ENCODE measurements around the gene SLC24A3.

SLC24A3 gene

DNA sequence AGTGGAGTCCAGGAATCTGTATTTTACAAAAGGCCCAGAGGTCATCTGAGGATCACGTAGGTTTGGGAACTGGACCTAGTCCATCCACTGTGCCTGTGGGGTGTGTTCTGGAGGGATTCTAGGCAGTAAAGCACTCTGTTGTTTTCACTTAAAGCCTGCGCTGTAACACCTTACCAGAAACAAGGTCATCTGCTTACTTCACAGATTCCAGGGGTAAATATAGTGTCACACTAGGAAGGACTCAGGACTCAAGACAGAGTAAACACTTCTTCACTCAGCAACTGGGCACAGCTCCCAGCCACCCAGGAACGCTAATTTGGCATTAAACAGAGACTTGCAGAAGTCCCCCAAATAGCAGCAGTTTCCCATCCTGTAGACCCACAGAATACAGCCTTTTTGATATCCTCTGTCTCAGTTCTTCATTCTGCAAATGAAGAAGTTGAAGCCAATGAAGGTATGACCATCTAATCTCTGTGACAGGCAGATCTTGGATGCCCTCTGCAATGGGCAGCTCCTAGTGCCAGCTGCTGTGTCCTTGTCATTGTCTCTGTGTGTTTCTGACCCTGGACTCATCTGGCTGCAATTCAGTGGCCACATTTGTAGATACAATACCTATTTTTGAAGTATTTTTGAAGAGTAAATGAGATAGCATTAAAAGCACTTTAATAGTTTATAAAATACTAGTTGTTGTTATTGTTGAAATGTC is 129.1 kb downstream of the SLC24A3 start:
- DNase-seq (ENCODE audit: low spot score) = no peak

DNA sequence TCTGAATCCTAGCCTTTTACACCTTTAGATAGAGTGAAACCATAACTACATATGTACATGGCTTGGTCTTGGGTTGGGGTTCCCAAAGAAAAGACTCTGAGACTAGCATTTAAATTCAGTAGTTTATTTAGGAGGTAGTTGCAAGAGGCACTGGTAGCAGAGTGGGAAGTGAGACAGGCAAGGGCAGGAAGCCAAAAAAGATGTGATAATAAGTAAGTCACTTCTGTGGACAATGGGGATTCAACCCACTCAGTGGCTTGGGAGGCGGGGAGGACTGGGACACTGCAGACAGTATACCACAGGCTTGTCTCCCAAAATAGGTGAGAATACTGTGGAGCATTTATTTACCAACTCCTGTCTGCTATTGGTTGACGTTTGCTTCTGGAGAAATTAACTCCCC is 131.9 kb downstream of the SLC24A3 start:
- DNase-seq (ENCODE audit: low spot score) = no peak

DNA sequence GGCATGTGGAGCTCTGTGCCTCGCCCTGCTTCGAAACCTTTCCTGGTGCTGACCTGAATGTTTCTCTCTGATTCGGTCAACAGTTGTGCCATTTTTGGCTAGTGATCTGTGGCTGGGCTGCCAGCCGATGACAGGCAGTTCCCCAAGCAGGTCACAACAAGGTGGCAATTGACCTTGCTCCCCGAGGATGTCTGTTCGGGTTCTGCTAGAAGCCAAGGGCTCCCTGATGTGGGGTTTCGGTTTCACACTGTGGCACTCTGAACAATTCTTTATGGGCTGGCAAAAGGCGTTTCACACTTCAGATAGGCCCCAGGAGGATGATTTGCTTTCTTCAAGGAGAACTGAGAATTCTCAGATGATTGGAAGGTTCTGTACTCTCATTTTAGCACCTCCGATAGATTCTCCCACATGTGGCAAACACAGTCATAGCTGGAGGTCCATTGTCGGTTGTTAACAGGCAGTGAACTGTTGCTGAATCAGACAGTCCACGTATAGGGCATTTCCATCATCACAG is 135.6 kb downstream of the SLC24A3 start:
- no peak for DNase-seq (ENCODE audit: low spot score)

DNA sequence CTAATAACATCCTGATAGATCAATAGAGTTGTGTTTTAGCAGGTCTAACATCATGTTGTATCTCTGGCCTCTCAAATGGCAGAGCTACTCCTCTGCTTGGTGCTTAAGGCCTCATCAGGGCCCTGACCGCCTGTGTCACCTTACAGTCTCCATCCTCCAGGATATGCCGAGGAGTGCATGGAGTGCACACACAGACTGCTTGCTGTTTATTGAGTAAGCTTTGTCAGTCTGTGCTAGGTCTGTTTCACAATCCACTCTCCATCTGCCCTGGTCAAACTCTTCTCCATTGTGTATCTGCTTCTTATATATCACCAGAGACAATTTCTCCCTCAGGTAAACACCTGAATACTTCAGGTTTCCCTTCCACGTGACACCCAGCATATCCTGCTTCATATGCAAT is 136.1 kb downstream of the SLC24A3 start:
- no peak for DNase-seq (ENCODE audit: low spot score)

DNA sequence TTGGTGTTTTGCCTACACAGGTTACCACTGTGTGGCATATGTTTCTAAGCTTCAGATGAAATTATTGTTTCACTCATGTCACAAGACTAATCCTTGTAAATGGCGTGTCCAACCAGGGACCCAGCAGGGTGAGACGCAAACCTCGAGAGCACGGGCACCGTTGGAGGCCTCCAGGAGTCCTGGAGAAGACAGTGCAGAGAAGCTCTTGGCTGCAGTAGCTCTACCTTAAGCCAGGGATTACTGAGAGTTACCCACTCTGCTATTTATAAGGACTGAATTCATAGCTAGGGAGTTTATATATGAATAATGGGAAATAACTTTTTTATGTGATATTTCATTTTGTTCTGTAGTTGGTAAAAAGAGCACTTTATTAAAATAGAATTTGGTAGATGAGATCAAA is 137.4 kb downstream of the SLC24A3 start:
- DNase-seq (ENCODE audit: low spot score) = no peak

DNA sequence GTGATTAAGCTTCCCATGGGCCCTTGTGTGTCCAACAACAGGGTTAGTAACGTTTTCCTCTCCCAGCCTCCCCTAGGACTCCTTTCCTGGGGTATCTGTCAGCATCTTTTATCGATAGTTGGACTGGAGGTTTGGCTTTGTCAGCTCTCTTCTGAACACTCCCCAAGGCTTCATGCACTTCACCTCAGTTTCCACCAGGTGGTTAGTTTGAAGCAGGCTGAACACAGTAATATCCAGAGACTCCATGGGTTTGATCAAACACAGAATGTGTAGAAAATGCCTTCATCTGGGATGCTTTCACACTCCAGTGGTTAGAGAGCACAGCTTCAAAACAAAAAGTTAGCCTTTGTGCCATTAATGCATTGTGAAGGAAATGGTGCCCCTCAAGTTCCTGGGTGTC is 139.1 kb downstream of the SLC24A3 start:
- no peak for DNase-seq (ENCODE audit: low spot score)

DNA sequence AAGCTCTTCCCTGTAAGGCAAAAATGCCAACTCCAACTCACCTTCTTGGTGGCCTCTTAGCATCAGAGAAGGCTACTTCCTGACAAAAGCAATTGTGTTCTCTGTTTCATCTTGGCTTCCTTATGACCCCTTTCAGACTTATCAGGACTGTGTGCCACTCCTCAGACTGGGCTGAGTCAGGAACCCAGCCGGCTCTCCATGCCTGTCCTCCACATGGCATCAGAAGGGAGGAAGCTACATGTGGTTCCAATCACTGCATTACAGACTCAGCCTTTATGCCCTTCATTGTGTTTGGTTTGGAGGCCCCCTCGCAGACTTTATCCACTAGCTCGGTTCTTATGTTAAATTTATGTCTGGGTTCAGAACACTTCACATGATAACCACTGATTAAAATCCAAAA is 142.5 kb downstream of the SLC24A3 start:
- DNase-seq (ENCODE audit: low spot score) = no peak

DNA sequence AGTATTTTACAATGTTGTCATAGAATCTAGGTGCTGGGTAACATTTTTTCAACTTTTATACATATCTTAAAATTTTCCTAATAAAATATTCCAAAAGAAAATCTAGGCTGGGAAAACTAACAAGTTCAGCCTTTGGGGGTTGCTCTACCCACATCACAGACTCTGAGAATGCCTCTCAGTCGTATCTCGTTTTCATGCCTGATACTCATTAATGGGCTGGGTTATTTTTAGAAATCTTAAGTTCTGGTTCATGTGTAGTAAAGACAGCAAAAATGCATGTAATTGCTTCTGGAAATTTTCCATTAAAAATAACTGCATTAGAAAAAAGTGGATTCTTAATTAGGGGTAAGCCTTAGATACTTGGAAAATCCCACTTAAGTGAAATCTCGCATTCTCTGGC is 149.3 kb downstream of the SLC24A3 start:
- no peak for DNase-seq (ENCODE audit: low spot score)

DNA sequence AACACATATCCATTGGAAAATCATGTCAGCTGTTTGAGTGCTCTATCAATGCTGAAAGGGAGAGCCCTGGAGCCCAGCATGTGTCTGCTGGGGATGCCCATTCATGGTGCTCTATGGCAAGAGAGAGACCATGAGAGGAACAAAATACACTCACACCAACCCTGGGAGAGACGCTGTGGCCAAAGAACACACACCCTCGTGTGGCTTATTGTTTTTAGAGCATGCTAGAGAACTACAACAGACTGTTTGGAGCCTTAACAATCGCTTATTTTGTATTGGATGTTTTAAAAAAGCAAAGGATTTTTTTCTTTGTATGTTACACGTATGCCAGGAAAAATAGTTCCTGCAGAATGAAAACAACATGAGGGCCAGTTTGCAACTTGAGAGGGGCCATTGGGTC is 151.0 kb downstream of the SLC24A3 start:
- no peak for DNase-seq (ENCODE audit: low spot score)

DNA sequence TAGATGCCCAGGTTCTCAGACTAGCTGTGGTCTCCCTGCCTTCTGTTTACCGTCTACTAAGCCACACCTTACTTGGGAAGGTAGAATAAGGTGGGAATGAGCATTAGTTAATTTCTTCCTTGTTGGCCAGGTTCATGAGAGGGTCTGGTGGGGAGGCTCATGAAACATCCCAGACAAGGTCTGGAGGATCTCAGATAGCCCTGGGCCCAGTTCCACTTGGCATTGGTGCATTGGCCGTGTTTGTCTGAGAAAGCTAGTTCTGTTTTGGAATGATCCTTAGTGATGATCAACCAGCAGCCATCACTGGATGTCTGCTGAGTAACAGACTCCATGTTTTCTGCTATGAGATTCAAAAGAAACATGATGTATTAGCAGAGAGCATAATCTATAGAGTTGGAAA is 155.1 kb downstream of the SLC24A3 start:
- DNase-seq (ENCODE audit: low spot score) = no peak

DNA sequence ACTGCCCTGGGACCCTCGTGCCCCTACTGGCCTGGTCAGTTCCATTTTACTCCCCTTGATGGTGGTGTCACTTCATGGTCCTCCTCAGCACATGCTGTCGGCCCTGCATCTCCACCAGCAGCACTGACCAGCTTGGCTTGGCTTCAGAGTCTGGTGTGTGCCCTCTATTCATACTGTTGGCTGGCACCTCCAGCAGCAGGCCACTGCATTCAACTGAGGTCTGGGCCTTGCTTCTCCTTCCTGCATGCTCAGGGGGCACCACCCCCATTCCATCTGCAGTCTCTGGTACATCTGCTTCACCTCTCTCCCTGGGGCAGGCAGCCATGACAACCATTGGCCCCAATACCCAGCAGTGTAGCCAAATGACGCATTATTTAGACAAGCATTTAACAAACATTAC is 155.9 kb downstream of the SLC24A3 start:
- no peak for DNase-seq (ENCODE audit: low spot score)

DNA sequence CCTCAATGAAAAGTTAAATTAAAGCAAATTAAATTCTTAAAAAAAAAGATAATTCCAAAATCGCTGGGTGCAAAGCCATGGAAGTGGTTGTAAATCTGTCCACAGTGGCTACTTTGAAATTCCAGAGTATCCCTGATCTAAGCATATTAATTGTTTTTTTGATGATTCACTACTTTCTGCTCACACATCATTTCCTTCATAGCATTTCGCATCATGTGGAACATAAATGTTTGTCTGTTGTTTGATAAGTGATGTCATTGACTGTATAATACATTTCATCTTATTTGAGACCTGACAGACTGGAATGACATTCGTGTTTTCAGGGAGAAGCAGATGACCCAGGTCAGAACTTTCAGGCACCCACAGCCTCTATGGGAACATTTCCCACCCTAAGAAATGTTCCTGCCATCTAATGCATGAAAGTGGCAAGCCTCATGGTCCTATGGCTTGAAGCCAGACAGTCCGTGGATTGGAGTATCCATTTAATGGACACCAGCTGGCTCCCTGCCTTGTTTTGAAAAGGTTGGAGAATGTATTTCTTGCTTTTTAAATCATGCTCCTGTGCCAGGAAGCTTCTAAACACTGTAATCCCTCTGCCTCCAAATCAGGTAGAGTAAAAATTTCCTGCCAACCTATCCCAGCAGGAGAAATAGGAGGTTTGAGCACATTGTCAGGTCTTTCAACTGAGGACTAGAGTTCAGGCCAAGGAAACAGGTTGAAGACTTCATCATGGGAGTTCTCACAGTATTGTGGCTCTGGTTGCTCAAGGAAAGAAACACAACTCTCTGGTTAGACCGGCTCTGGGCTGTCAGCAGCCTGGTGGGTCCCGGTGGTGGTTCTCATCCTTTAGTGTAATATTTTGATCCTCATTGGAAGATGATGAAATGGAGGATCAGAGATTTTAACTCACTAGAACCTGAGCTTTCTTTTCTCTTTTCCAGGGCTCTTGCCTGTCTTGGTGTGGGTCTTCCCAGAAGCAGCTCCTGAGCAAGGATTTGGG is 157.9 kb downstream of the SLC24A3 start:
- no peak for DNase-seq (ENCODE audit: low spot score)

DNA sequence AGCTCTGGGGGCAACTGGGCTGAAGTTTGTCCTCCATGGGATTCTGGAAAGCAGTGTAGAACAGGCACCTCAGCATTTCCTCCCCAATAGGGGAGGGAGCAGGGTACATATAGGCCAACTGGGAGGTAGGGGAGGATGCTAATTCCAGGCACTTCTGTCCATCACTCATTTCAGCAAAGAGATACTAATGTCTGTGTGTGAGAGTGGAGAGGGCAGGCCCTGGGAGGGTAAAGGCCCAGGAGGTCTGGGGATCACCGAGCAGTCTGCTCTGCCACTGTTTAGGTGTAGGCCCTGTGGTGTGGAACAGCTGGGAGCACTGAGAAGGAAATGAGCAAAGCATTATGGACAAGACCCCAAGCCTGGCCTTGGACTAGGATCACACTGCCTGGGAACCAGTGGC is 158.7 kb downstream of the SLC24A3 start:
- DNase-seq (ENCODE audit: low spot score) = no peak

DNA sequence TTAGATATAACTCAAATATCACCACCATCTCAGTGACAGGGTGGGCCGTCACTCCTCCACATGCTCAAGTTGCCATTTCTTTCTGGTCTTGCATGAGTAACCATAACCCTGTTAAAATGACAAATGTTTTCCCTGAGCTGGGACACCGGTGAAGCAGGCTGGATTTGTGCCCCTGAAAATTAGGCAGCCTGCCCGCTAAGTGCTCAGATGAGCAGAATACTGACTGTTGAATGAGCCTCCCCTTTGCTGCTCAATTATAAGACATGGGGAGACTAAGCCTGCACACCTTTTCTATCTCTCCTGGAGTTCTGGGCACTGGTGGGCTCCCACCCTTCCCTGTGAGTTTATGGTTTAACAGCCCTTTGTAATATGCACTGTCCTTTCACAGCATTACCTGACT is 161.8 kb downstream of the SLC24A3 start:
- no peak for DNase-seq (ENCODE audit: low spot score)

DNA sequence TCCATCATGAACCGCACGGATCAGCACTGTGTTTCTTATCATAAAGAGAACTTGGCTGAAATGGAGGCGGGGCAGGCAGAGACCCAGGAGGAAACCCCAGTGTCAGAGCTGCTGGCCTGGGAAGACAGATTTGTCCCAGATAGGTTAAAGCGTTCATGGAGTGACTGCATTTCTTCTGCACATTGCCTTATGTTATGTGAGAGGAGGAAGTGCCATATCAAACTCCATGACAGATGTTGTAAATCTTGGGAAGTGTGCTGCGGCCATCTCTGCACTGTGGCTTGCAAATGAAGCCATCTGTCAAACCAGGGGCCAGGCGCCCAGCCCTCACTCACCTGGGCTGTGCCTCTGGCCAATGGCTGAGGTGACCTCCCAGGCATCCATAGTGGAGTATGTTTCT is 163.0 kb downstream of the SLC24A3 start:
- no peak for DNase-seq (ENCODE audit: low spot score)

DNA sequence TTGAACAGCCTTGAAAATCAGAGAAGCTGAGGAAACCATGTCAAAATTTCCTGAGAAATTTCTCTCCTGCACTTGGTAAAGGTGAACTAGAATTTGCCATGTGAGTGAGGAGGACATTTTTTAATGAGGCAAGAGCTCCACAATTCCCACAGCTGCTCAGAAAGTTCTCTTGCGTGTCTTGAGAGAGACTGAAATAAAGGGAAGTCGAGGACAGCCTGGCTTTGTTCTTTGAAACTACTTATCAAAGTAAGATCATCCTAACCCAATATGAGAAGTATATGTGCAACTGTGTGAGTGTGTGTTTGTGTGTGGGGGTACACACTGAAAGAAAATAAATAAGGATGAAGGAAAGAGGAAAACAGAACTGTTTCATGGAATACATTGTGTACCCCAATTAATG is 163.4 kb downstream of the SLC24A3 start:
- no peak for DNase-seq (ENCODE audit: low spot score)

DNA sequence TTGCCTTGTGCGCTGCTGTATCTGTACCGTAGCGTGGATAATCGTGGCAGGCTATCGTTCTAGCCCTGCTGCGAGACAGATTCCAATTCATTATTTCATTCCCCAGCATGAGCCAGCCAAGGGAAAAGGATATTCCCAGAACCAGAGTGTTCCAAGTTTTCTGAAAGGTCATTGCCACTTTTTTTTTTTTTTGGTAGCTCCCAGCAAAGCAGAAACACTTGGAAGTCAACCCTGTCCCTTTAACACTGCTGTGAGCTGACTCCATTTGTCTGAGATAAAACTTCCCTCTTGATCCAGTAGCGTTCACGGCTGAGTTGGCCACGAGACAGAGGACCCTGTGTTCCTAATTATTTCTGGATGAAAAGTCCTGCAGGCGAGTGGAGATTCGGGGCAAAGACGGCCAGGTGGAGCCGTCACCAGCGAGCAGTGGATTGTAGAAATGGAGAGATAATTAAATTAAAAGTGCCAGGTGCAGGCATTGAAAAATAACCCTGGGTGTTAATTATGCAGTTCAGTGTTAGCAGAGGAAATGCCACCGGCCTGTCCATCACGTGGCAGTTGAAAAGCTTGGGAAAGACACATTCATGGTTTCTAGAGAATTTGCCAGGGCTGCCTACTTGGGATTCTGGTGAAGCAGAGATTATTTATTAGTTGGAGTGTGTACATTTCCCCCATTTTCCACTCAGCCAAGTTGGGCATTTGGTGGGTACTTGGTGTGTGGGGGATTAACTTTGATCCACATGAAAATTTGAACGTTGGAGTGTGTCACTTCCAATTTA is 164.2 kb downstream of the SLC24A3 start:
- no peak for DNase-seq (ENCODE audit: low spot score)

DNA sequence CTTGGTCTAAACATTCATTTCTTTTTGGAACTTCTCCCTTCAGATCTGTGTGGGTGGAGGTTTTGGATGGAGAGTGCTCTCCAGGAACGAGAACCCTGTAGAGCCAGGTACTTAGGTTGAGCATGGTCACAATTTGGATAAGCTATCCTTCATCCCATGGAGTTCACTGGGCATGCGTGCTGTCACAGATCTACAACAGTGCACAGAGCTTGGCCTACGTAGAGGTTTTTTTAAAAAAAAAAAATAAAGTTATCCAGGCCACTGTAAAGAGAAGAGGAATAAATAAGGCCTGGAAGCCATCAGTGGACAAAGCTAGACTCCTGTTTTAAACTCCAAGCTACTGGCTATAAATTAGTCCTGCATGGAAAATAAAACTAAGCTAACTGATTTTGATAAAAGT is 165.6 kb downstream of the SLC24A3 start:
- no peak for DNase-seq (ENCODE audit: low spot score)

DNA sequence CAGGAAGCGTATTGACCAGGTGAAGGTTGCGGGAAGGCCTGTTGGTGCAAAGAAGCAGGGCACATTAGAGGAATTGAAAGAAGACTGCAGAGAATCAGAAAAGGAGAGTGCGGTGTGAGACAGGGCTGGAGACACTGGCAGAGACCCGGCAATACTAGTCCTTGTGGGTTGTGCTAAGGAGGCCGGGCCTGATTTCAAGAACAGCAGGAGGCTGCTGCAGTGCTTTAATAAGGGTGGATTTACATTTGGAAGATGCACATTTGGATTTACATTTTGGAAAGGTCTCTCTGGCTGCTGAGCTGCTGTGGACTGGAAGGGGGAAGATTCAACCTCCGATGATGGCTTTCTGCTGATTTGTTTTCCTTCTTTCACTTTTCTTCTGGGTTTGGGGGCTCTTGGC is 167.8 kb downstream of the SLC24A3 start:
- no peak for DNase-seq (ENCODE audit: low spot score)

DNA sequence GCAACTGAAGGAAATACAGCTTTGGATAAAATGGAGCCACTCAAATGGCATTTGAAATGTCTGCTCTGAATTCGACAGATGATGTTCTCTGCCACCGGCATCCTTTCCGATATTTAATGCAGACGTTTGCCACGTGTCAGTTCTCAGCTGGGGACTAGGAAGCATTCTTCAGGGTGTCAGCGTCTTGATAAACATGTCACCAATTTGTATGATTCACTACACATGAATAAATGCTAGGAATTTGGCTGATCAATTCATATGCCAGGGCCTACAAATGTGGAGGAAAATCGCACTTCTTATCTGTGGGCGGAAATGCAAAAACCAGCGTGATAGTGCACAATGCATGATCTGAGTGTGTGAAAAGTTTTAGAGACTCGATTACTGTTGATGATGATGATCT is 169.5 kb downstream of the SLC24A3 start:
- DNase-seq (ENCODE audit: low spot score) = no peak

DNA sequence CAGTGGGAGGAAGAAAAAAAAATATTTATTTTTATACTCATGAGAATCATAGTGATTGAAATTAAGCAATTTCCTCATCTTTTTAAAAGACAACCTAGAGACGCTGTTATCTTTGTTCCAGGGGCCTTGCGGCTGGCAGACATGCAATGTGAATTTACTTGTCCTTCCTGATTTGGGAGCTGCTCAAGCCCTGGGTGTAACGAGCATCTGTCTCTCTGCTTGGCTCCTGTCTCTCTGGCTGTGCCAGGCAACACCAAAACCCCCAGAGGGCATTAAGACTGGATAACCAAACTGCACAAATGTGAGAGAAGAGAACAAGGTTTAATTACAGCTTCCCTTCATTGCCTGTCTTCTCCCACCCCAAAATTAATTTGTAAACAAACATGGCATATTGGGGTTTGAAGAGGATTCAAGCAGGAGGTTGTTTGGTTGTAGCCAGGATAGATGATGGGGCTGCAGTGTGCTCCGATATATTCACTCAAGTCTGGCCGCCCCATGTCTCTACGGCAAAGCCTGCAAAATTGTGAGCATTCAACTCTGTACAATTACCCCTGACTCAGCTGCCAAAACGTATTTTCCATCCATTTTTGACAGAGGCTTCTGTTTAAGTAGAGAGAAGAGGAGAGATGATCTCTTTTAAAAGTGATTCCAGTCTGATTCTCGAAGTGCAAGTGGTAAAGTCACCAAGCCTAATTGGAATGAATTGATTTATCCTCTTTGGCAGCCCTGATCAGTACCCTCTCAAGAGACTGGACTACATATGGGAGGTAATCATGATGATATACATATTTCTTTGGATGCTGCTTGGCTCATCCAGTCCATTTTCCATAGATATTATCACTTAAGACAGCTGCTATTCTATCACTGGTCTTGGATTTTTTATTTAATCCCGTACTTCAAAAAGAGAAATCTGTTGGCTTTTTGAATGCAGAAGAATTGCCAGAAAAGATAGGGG is 170.2 kb downstream of the SLC24A3 start:
- no peak for DNase-seq (ENCODE audit: low spot score)
